SK-N-SH treated with all-trans-retinoic acid at 6 μM for 48 hours (cell line): ENCODE results near the gene PGM1.
A peak's percentile ranks its signal among the peaks of the same experiment; 100 is the strongest.

Source experiments
- ATAC-seq: fragments of 200-7000 bp; cut with Tn5 transposase; 3 replicates; pipeline ENCODE4 v1.9.1; 2020; ENCODE audit warnings: mild to moderate bottlenecking, moderate library complexity
- ARNTL ChIP-seq: fragments of 450-650 bp; formaldehyde crosslinking; IDR thresholded peaks from 2 replicates; pipeline ENCODE4 v1.5.0; 2020; ENCODE audit warnings: low read depth, mild to moderate bottlenecking, moderate library complexity, borderline replicate concordance
- BACH2 ChIP-seq: fragments of 250-450 bp; sonication (Bioruptor Pico); IDR thresholded peaks from 2 replicates; pipeline ENCODE4 v1.9.0; 2021; ENCODE audit warnings: mild to moderate bottlenecking, borderline replicate concordance
- CSRNP3 ChIP-seq: fragments of 250-450 bp; sonication (Bioruptor Pico); IDR thresholded peaks from 2 replicates; pipeline ENCODE4 v1.5.1; 2021; ENCODE audit warnings: mild to moderate bottlenecking, moderate library complexity
- GLIS3 ChIP-seq: fragments of 250-450 bp; sonication (Bioruptor Pico); IDR thresholded peaks from 2 replicates; pipeline ENCODE4 v1.5.0; 2020; ENCODE audit warnings: mild to moderate bottlenecking, moderate library complexity
- ISL1 ChIP-seq: fragments of 250-450 bp; sonication (Bioruptor Pico); IDR thresholded peaks from 2 replicates; pipeline ENCODE4 v2.1.2; 2022; ENCODE audit warnings: mild to moderate bottlenecking, moderate library complexity
- OSR1 ChIP-seq: fragments of 250-450 bp; sonication (Bioruptor Pico); IDR thresholded peaks from 2 replicates; pipeline ENCODE4 v1.8.0; 2022; ENCODE audit warnings: moderate library complexity, mild to moderate bottlenecking, inconsistent platforms
- PATZ1 ChIP-seq: fragments of 250-450 bp; sonication (Bioruptor Pico); IDR thresholded peaks from 2 replicates; pipeline ENCODE4 v1.8.0; 2020; ENCODE audit warnings: mild to moderate bottlenecking, moderate library complexity, borderline replicate concordance
- POU6F1 ChIP-seq: fragments of 250-450 bp; sonication (Bioruptor Pico); IDR thresholded peaks from 2 replicates; pipeline ENCODE4 v1.8.0; 2021; ENCODE audit warnings: low read depth, mild to moderate bottlenecking, moderate library complexity, borderline replicate concordance
- PPARA ChIP-seq: fragments of 250-450 bp; sonication (Bioruptor Pico); IDR thresholded peaks from 2 replicates; pipeline ENCODE4 v1.5.0; 2020; ENCODE audit warnings: mild to moderate bottlenecking, borderline replicate concordance
- RARB ChIP-seq: fragments of 250-450 bp; sonication (Bioruptor Pico); IDR thresholded peaks from 2 replicates; pipeline ENCODE4 v1.8.0; 2021; ENCODE audit warnings: mild to moderate bottlenecking, moderate library complexity
- SNAI2 ChIP-seq: fragments of 250-450 bp; sonication (Bioruptor Pico); IDR thresholded peaks from 2 replicates; pipeline ENCODE4 v1.5.0; 2020; ENCODE audit warnings: mild to moderate bottlenecking, moderate library complexity
- TCF4 ChIP-seq: fragments of 250-450 bp; sonication (Bioruptor Pico); IDR thresholded peaks from 2 replicates; pipeline ENCODE4 v1.8.0; 2021; ENCODE audit warnings: mild to moderate bottlenecking, moderate library complexity, borderline replicate concordance
- TOX ChIP-seq: fragments of 250-450 bp; sonication (Bioruptor Pico); IDR thresholded peaks from 2 replicates; pipeline ENCODE4 v1.8.0; 2021; ENCODE audit warnings: mild to moderate bottlenecking, moderate library complexity, borderline replicate concordance
- ZC3H10 ChIP-seq: fragments of 250-450 bp; sonication (Bioruptor Pico); IDR thresholded peaks from 2 replicates; pipeline ENCODE4 v1.5.1; 2021; ENCODE audit warnings: mild to moderate bottlenecking, moderate library complexity
- ZFP3 ChIP-seq: fragments of 250-450 bp; sonication (Bioruptor Pico); IDR thresholded peaks from 2 replicates; pipeline ENCODE4 v1.5.0; 2020; ENCODE audit warnings: mild to moderate bottlenecking, moderate library complexity
- ZFP30 ChIP-seq: fragments of 450-650 bp; formaldehyde crosslinking; IDR thresholded peaks from 2 replicates; pipeline ENCODE4 v1.5.0; 2022; ENCODE audit warnings: mild to moderate bottlenecking, moderate library complexity
- ZNF565 ChIP-seq: fragments of 450-650 bp; formaldehyde crosslinking; conservative IDR thresholded peaks from 2 replicates; pipeline ENCODE4 v1.5.0; 2020; ENCODE audit warnings: low read depth, mild to moderate bottlenecking, moderate library complexity
- ZNF70 ChIP-seq: fragments of 450-650 bp; formaldehyde crosslinking; IDR thresholded peaks from 2 replicates; pipeline ENCODE4 v1.5.0; 2020; ENCODE audit warnings: mild to moderate bottlenecking, moderate library complexity
- ZNF8 ChIP-seq: fragments of 450-650 bp; formaldehyde crosslinking; IDR thresholded peaks from 2 replicates; pipeline ENCODE4 v1.5.0; 2020; ENCODE audit warnings: mild to moderate bottlenecking, moderate library complexity
- TF ChIP-seq, protein P1 (sequence below): fragments of 250-450 bp; sonication (Bioruptor Pico); IDR thresholded peaks from 2 replicates; pipeline ENCODE4 v1.5.0; 2020; ENCODE audit warnings: mild to moderate bottlenecking, moderate library complexity

PGM1 gene

GRCh38 chr1:63621075-63621474 lies 27.9 kb downstream of the PGM1 start:
- ATAC-seq = no peak
- TF ChIP-seq POU6F1 (CRISPR knock-in tag) = no peak
- TF ChIP-seq, all 23 proteins: peak for 0

GRCh38 chr1:63621698-63622097 lies 28.5 kb downstream of the PGM1 start:
- ATAC-seq = peak; percentile 68
- TF ChIP-seq RARB (CRISPR knock-in tag) = no peak
- TF ChIP-seq BACH2 = no peak
- no peak for TF ChIP-seq CSRNP3 (CRISPR knock-in tag)
- TF ChIP-seq TOX (CRISPR knock-in tag) = 0 out of 2 replicates have a peak, but pooled peaks have one; percentile 23
- TF ChIP-seq GLIS3 (CRISPR knock-in tag) = no peak
- no peak for TF ChIP-seq ZNF565 (CRISPR knock-in tag)
- no peak for TF ChIP-seq PATZ1 (CRISPR knock-in tag)
- TF ChIP-seq, all 23 proteins: peak for 1

DNA sequence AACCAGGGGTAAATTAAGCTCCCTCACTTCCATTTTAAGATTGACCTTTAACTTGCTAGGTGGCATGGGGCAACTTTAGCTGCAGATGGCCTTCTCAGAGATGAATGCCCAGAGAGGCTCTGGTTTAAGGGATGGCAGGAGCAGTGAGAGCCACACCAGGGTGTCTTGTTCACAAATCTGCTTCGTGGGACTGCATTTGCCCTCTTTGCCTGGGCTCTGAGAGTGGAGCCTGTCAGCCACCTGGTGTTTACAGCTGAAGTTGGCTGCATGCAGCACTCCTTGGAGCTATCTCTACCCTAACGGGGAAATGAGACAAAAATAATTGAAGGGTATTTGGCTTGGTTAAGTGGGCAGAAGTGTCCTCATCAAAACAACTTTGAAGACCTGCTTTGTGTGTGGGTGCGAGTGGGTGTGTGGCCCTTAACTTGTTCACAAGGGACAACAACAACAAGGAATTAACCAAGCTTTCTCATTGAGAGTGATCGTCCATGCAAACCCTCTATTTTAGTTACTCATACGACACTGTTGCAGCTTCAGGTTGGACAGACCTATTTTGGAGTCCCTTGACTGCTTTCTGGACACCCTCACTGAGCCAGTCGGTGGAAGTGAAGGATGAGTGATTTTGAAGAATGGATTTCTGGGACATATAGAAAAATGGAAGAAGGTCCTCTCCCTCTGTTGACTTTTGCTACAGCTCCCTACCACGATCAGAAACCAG lies 29.8 kb downstream of the PGM1 start:
- no peak for TF ChIP-seq RARB (CRISPR knock-in tag)
- TF ChIP-seq, protein P1, sequence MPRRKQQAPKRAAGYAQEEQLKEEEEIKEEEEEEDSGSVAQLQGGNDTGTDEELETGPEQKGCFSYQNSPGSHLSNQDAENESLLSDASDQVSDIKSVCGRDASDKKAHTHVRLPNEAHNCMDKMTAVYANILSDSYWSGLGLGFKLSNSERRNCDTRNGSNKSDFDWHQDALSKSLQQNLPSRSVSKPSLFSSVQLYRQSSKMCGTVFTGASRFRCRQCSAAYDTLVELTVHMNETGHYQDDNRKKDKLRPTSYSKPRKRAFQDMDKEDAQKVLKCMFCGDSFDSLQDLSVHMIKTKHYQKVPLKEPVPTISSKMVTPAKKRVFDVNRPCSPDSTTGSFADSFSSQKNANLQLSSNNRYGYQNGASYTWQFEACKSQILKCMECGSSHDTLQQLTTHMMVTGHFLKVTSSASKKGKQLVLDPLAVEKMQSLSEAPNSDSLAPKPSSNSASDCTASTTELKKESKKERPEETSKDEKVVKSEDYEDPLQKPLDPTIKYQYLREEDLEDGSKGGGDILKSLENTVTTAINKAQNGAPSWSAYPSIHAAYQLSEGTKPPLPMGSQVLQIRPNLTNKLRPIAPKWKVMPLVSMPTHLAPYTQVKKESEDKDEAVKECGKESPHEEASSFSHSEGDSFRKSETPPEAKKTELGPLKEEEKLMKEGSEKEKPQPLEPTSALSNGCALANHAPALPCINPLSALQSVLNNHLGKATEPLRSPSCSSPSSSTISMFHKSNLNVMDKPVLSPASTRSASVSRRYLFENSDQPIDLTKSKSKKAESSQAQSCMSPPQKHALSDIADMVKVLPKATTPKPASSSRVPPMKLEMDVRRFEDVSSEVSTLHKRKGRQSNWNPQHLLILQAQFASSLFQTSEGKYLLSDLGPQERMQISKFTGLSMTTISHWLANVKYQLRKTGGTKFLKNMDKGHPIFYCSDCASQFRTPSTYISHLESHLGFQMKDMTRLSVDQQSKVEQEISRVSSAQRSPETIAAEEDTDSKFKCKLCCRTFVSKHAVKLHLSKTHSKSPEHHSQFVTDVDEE (CRISPR knock-in tag) = no peak
- TF ChIP-seq ZFP3 (CRISPR knock-in tag) = no peak
- TF ChIP-seq TCF4 (CRISPR knock-in tag) = no peak
- no peak for TF ChIP-seq SNAI2 (CRISPR knock-in tag)
- no peak for TF ChIP-seq CSRNP3 (CRISPR knock-in tag)
- no peak for TF ChIP-seq ARNTL (CRISPR knock-in tag)
- TF ChIP-seq ISL1 = no peak
- TF ChIP-seq ZFP30 (CRISPR knock-in tag) = no peak
- TF ChIP-seq BACH2 = no peak
- TF ChIP-seq ZNF8 = no peak
- TF ChIP-seq POU6F1 (CRISPR knock-in tag) = no peak
- no peak for TF ChIP-seq TOX (CRISPR knock-in tag)
- no peak for TF ChIP-seq OSR1 (CRISPR knock-in tag)
- TF ChIP-seq PPARA (CRISPR knock-in tag) = no peak
- no peak for TF ChIP-seq ZNF70
- no peak for TF ChIP-seq ZC3H10 (CRISPR knock-in tag)
- no peak for TF ChIP-seq GLIS3 (CRISPR knock-in tag)
- TF ChIP-seq, all 23 proteins: peak for 0
- no peak for ATAC-seq
